CD14-positive monocyte (primary cell): ENCODE data around the gene SATB1. TPM values are rescaled to one million over a fixed set of nuclear protein-coding genes. Genes with fewer than 3 reads are reported as not detected.

Experiments
- DNase-seq, 3 donors: peaks; one replicate each; pipeline ENCODE4 v3.0.0-alpha.2; 2011 to 2022
- H2AFZ ChIP-seq: 2 replicates; pipeline ENCODE4 v1.6.0; 2012; ENCODE audit warnings: mild to moderate bottlenecking, low read depth, low read length, inconsistent platforms; ENCODE audit not compliant: insufficient read depth, poor library complexity, severe bottlenecking
- H3K27ac ChIP-seq, 2 donors: 1 replicate in 1 of 2; 2 replicates in 1 of 2; pipeline ENCODE4 v1.5.1; 2012 to 2013; ENCODE audit warnings: low read length in 2 of 2, control low read depth in 1 of 2, inconsistent platforms in 1 of 2, low read depth in 1 of 2, mild to moderate bottlenecking in 1 of 2
- H3K27me3 ChIP-seq, 2 donors: one replicate each; pipeline versions ENCODE4 v1.6.0 to v1.6.1; 2011 to 2013; ENCODE audit warnings: low read length in 2 of 2; ENCODE audit not compliant: control insufficient read depth in 2 of 2, insufficient read depth in 2 of 2
- H3K36me3 ChIP-seq, 2 donors: replicated peaks in 1 of 2; 1 replicate in 1 of 2; 2 replicates in 1 of 2; pipeline versions ENCODE4 v1.5.1 to v1.6.1; 2012 to 2013; ENCODE audit warnings: low read length in 2 of 2, control low read depth in 1 of 2, inconsistent platforms in 1 of 2, mild to moderate bottlenecking in 1 of 2; ENCODE audit not compliant: insufficient read depth in 2 of 2, control insufficient read depth in 1 of 2
- H3K4me1 ChIP-seq, 2 donors: 1 replicate in 1 of 2; 2 replicates in 1 of 2; pipeline versions ENCODE4 v1.5.1 to v1.6.1; 2012 to 2013; ENCODE audit warnings: low read length in 2 of 2, control low read depth in 1 of 2, inconsistent platforms in 1 of 2, mild to moderate bottlenecking in 1 of 2, moderate library complexity in 1 of 2; ENCODE audit not compliant: insufficient read depth in 2 of 2, control insufficient read depth in 1 of 2
- H3K4me2 ChIP-seq: replicated peaks from 2 replicates; pipeline ENCODE3; 2012; ENCODE audit warnings: low read length, moderate library complexity, mild to moderate bottlenecking; ENCODE audit not compliant: poor library complexity, severe bottlenecking; ENCODE audit errors: extremely low read depth
- H3K4me3 ChIP-seq, 3 experiments: fragments of 200-600 bp in 1 of 3; sonication (generic) in 1 of 3; replicated peaks in 1 of 3; 1 replicate in 2 of 3; 2 replicates in 1 of 3; pipeline ENCODE4 v1.5.1; 2011 to 2013; ENCODE audit warnings: low read length in 3 of 3, mild to moderate bottlenecking in 3 of 3, control low read depth in 2 of 3, low read depth in 2 of 3, inconsistent platforms in 1 of 3, moderate library complexity in 1 of 3
- H3K79me2 ChIP-seq: 2 replicates; pipeline ENCODE4 v1.6.0; 2012; ENCODE audit warnings: mild to moderate bottlenecking, control low read depth, inconsistent platforms, low read length, moderate library complexity; ENCODE audit not compliant: insufficient read depth
- H3K9ac ChIP-seq: 2 replicates; pipeline ENCODE4 v1.6.0; 2017; ENCODE audit warnings: low read length, mild to moderate bottlenecking; ENCODE audit not compliant: insufficient read depth, poor library complexity, severe bottlenecking
- H3K9me3 ChIP-seq, 2 donors: replicated peaks in 1 of 2; 1 replicate in 1 of 2; 2 replicates in 1 of 2; pipeline versions ENCODE4 v1.5.1 to v1.6.1; 2012 to 2013; ENCODE audit warnings: low read length in 2 of 2, control low read depth in 1 of 2; ENCODE audit not compliant: control insufficient read depth in 1 of 2, insufficient read depth in 1 of 2
- H4K20me1 ChIP-seq: 2 replicates; pipeline ENCODE4 v1.6.0; 2012; ENCODE audit warnings: mild to moderate bottlenecking, low read length, control low read depth, moderate library complexity; ENCODE audit not compliant: insufficient read depth
- H3K27ac Mint-ChIP-seq, 7 donors: one replicate each; pipeline ENCODE4 v1.8.0; 2020; ENCODE audit warnings: mild to moderate bottlenecking in 7 of 7, mixed read lengths in 7 of 7, moderate library complexity in 6 of 7, inconsistent platforms in 2 of 7
- H3K27me3 Mint-ChIP-seq, 3 donors: one replicate each; pipeline ENCODE4 v1.8.0; 2021 to 2022; ENCODE audit warnings: low read depth in 3 of 3, mild to moderate bottlenecking in 3 of 3, mixed read lengths in 3 of 3, moderate library complexity in 3 of 3, inconsistent platforms in 1 of 3
- H3K36me3 Mint-ChIP-seq, 2 donors: one replicate each; pipeline ENCODE4 v1.8.0; 2020; ENCODE audit warnings: mixed read lengths in 2 of 2, inconsistent platforms in 1 of 2, mild to moderate bottlenecking in 1 of 2
- H3K4me1 Mint-ChIP-seq: one replicate; pipeline ENCODE4 v1.8.0; 2020; ENCODE audit warnings: mild to moderate bottlenecking, mixed read lengths
- H3K4me3 Mint-ChIP-seq, 2 donors: one replicate each; pipeline ENCODE4 v1.8.0; 2020; ENCODE audit warnings: mild to moderate bottlenecking in 2 of 2, mixed read lengths in 2 of 2, moderate library complexity in 1 of 2
- H3K9me3 Mint-ChIP-seq, 7 donors: one replicate each; pipeline ENCODE4 v1.8.0; 2020 to 2022; ENCODE audit warnings: mixed read lengths in 7 of 7, mild to moderate bottlenecking in 6 of 7, moderate library complexity in 6 of 7, inconsistent platforms in 2 of 7
- CTCF ChIP-seq: fragments of 200-600 bp; IDR thresholded peaks from one replicate; pipeline ENCODE4 v1.8.0; 2022; ENCODE audit warnings: antibody characterized with exemption, mild to moderate bottlenecking
- WGBS: methylation state at CpG from one replicate; pipeline ENCODE4 v1.1.5; 2013; ENCODE audit warnings: missing lambda C conversion rate; ENCODE audit not compliant: insufficient coverage; 5-methylcytosine and 5-hydroxymethylcytosine counted together
- intact Hi-C, 2 donors: fragments of 100-400 bp; cut with micrococcal nuclease; formaldehyde crosslinking; loops; one replicate each; pipeline versions ENCODE4 v1.15.0 to v1.15.1; 2023
- polyA plus RNA-seq, 3 donors: library from polyadenylated mRNA; depleted of rRNA in 1 of 3; unstranded in 2 of 3; stranded (reverse) in 1 of 3; fragments of 300-500 nt in 2 of 3; fragments of >200 nt in 1 of 3; fragmentation: Illumina TruSeq in 2 of 3; gene quantifications; 1 replicate in 2 of 3; 2 replicates in 1 of 3; pipeline ENCODE4 v1.2.3, GENCODE V29; 2012 to 2021

The SATB1 gene
- polyA plus RNA-seq, 3 donors = 4.3 to 35.3 (median 6.9) TPM

DNA sequence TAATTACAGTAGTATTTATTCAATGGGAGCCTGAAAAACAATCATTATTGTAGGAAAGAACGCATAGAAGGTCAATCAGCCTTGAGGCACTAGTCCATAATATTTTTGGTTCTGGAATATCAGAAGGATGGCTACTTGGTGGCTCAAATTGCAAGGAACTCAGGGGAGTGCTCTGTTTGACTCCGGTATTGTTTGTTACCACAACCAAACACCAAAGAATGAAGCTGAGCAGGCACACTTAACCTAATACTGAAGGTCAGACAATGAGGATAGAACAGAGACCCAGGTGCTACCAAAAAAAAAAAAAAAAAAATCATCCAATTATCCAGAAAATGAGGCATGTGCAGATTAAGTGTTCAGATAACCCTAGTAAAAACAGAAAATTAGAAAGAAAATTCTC, 11.1 kb upstream of the SATB1 start:
- no peak overlapping the region for H2AFZ ChIP-seq
- H3K9ac ChIP-seq = no peak overlapping the region
- no peaks in the 10 kb centered on the region for H4K20me1 ChIP-seq
- H3K36me3 Mint-ChIP-seq = no peaks in the 10 kb centered on the region
- H3K4me1 Mint-ChIP-seq = peaks cover 19% of the 10 kb centered on the region
- H3K4me3 ChIP-seq = no peak overlapping the region
- no CpG with 5 or more reads among the region's 2 CpGs for WGBS
- no peak overlapping the region for H3K4me3 Mint-ChIP-seq
- no peaks in the 10 kb centered on the region for H3K27me3 ChIP-seq
- H3K36me3 ChIP-seq = no peaks in the 10 kb centered on the region
- H3K4me1 ChIP-seq = peaks cover 4 to 12% of the 10 kb centered on the region in 2 donors
- no peak for TF ChIP-seq CTCF
- no peak overlapping the region for H3K27ac Mint-ChIP-seq
- H3K4me2 ChIP-seq = no peak overlapping the region
- intact Hi-C loops = loop anchor here in 1 of 2 donors (1.0 kb wide), 1 partner anchor 10 kb away; no protein-coding TSS in a partner anchor
- no peaks in the 10 kb centered on the region for H3K9me3 ChIP-seq
- no peak for DNase-seq
- no peak overlapping the region for H3K27ac ChIP-seq
- H3K9me3 Mint-ChIP-seq = no peaks in the 10 kb centered on the region
- no peaks in the 10 kb centered on the region for H3K27me3 Mint-ChIP-seq
- peaks cover 45% of the 10 kb centered on the region for H3K79me2 ChIP-seq

GRCh38 chr3:18434711-18435110, 9.6 kb upstream of the SATB1 start:
- no peak overlapping the region for H3K4me2 ChIP-seq
- no peak overlapping the region for H3K9ac ChIP-seq
- peaks cover 33% of the 10 kb centered on the region for H3K79me2 ChIP-seq
- H3K9me3 ChIP-seq = no peaks in the 10 kb centered on the region
- no peaks in the 10 kb centered on the region for H3K27me3 Mint-ChIP-seq
- no peaks in the 10 kb centered on the region for H4K20me1 ChIP-seq
- peaks cover 6 to 11% of the 10 kb centered on the region in 2 donors for H3K4me1 ChIP-seq
- H3K27ac ChIP-seq = no peak overlapping the region
- no peak for TF ChIP-seq CTCF
- no peak for DNase-seq
- no peak overlapping the region for H3K4me3 ChIP-seq
- H3K9me3 Mint-ChIP-seq = no peaks in the 10 kb centered on the region
- H3K4me3 Mint-ChIP-seq = no peak overlapping the region
- intact Hi-C loops = no loop called here
- H3K4me1 Mint-ChIP-seq = peaks cover 18% of the 10 kb centered on the region
- WGBS = no CpG with 5 or more reads among the region's 6 CpGs
- no peaks in the 10 kb centered on the region for H3K36me3 ChIP-seq
- no peaks in the 10 kb centered on the region for H3K36me3 Mint-ChIP-seq
- no peaks in the 10 kb centered on the region for H3K27me3 ChIP-seq
- H2AFZ ChIP-seq = no peak overlapping the region
- H3K27ac Mint-ChIP-seq = no peak overlapping the region
